Uterus (tissue), 4 donors: ENCODE measurements around the gene TFF3. TPM values are rescaled to one million over a fixed set of nuclear protein-coding genes. Genes with fewer than 3 reads are reported as not detected.

Experiments used
- DNase-seq, 2 donors: peaks; one replicate each; pipeline ENCODE4 v3.0.0-alpha.2; 2019 to 2020
- H3K27ac ChIP-seq, 2 donors: fragments of 200-600 bp; sonication (generic); 1 replicate in 1 of 2; 2 replicates in 1 of 2; pipeline ENCODE4 v1.5.1; 2016 to 2018
- H3K27me3 ChIP-seq, 2 donors: fragments of 200-600 bp; sonication (generic); one replicate each; pipeline ENCODE4 v1.5.1; 2018 to 2019; ENCODE audit warnings: control low read depth in 1 of 2
- H3K36me3 ChIP-seq, 2 donors: fragments of 200-600 bp; sonication (generic); one replicate each; pipeline ENCODE4 v1.5.1; 2019; ENCODE audit warnings: control low read depth in 1 of 2
- H3K4me1 ChIP-seq, 2 donors: fragments of 200-600 bp; sonication (generic); one replicate each; pipeline ENCODE4 v1.5.1; 2018 to 2019; ENCODE audit warnings: control low read depth in 1 of 2
- H3K4me3 ChIP-seq, 2 donors: fragments of 200-600 bp; sonication (generic); 1 replicate in 1 of 2; 2 replicates in 1 of 2; pipeline ENCODE4 v1.5.1; 2018 to 2019; ENCODE audit warnings: mild to moderate bottlenecking in 1 of 2
- H3K9me3 ChIP-seq, 2 donors: fragments of 200-600 bp; sonication (generic); one replicate each; pipeline ENCODE4 v1.5.1; 2019; ENCODE audit warnings: control low read depth in 1 of 2
- CTCF ChIP-seq, 4 experiments: fragments of 200-600 bp in 2 of 4; fragments of 450-650 bp in 2 of 4; sonication (generic) in 2 of 4; IDR thresholded peaks; one replicate each; pipeline ENCODE4 v1.5.1; 2016 to 2019; ENCODE audit warnings: antibody characterized with exemption in 4 of 4, mild to moderate bottlenecking in 2 of 4, moderate library complexity in 1 of 4
- POLR2A ChIP-seq, 2 donors: fragments of 450-650 bp; IDR thresholded peaks; one replicate each; pipeline ENCODE4 v1.6.1; 2016; ENCODE audit warnings: antibody characterized with exemption in 2 of 2, mild to moderate bottlenecking in 1 of 2, moderate library complexity in 1 of 2
- intact Hi-C: fragments of 100-400 bp; cut with DNase I; formaldehyde crosslinking; loops from one replicate; pipeline ENCODE4 v1.15.1; 2023; ENCODE audit warnings: low total_unique reads
- total RNA-seq, 4 donors: library from RNA; depleted of rRNA in 3 of 4; stranded (reverse); fragments of >200 nt in 3 of 4; gene quantifications; one replicate each; pipeline versions ENCODE4 v1.1.0 to v1.2.4, GENCODE V29; 2014 to 2023
- donor health status: DM: yes; HTN: yes; CAD: no.

The TFF3 gene
- total RNA-seq, 4 donors from 2014 or later: 1.4 to 49.7 (median 24.2) TPM

GRCh38 chr21:42317341-42317741 is 2.1 kb upstream of the TFF3 start:
- DNase-seq: peak in 1 of 2 donors; percentile 3
- Histone ChIP-seq H3K4me1 (no peaks in the 10 kb centered on the region), H3K4me3 (no peak overlapping the region), H3K9me3 (no peaks in the 10 kb centered on the region), H3K27ac (no peak overlapping the region), H3K36me3 (no peaks in the 10 kb centered on the region), H3K27me3 (no peaks in the 10 kb centered on the region)
- TF ChIP-seq POLR2A (IDR thresholded peaks at IDR 0.05): no peak
- TF ChIP-seq CTCF (IDR thresholded peaks at IDR 0.05): no peak
- intact Hi-C loops: no loop called here

- no peak overlapping the region for H3K27ac ChIP-seq
- no peak for TF ChIP-seq POLR2A (IDR thresholded peaks at IDR 0.05)
- no peak for TF ChIP-seq CTCF (IDR thresholded peaks at IDR 0.05)
- no peaks in the 10 kb centered on the region for H3K9me3 ChIP-seq
- H3K4me3 ChIP-seq: no peak overlapping the region
- no peaks in the 10 kb centered on the region for H3K4me1 ChIP-seq
- H3K36me3 ChIP-seq: no peaks in the 10 kb centered on the region
- H3K27me3 ChIP-seq: no peaks in the 10 kb centered on the region
- DNase-seq: peak in 1 of 2 donors; percentile 6
- intact Hi-C loops: no loop called here
These were observed 1.7 kb upstream of the TFF3 start for GRCh38 chr21:42316891-42317290.

GRCh38 chr21:42314616-42315295 is 453 bp downstream of the TFF3 start:
- Histone ChIP-seq H3K4me3 (no peak overlapping the region), H3K27ac (no peak overlapping the region), H3K36me3 (no peaks in the 10 kb centered on the region), H3K9me3 (no peaks in the 10 kb centered on the region), H3K4me1 (peaks cover 0 to 2% of the 10 kb centered on the region in 2 donors), H3K27me3 (no peaks in the 10 kb centered on the region)
- intact Hi-C loops: no loop called here
- DNase-seq: peak in 1 of 2 donors; percentile 1
- no peak for TF ChIP-seq POLR2A (IDR thresholded peaks at IDR 0.05)
- no peak for TF ChIP-seq CTCF (IDR thresholded peaks at IDR 0.05)

GRCh38 chr21:42313501-42313969 is 1.7 kb downstream of the TFF3 start:
- DNase-seq: no peak
- Histone ChIP-seq H3K27me3 (no peaks in the 10 kb centered on the region), H3K4me3 (no peak overlapping the region), H3K4me1 (peaks cover 0 to 4% of the 10 kb centered on the region in 2 donors), H3K9me3 (no peaks in the 10 kb centered on the region), H3K27ac (no peak overlapping the region), H3K36me3 (no peaks in the 10 kb centered on the region)
- TF ChIP-seq POLR2A (IDR thresholded peaks at IDR 0.05): no peak
- no peak for TF ChIP-seq CTCF (IDR thresholded peaks at IDR 0.05)
- intact Hi-C loops: no loop called here

- Histone ChIP-seq H3K9me3 (no peaks in the 10 kb centered on the region), H3K36me3 (no peaks in the 10 kb centered on the region), H3K4me1 (peaks cover 0 to 4% of the 10 kb centered on the region in 2 donors), H3K27me3 (peaks cover 0 to 6% of the 10 kb centered on the region in 2 donors), H3K4me3 (no peak overlapping the region), H3K27ac (no peak overlapping the region)
- no peak for TF ChIP-seq POLR2A (IDR thresholded peaks at IDR 0.05)
- TF ChIP-seq CTCF (IDR thresholded peaks at IDR 0.05): no peak
- DNase-seq: no peak
- intact Hi-C loops: no loop called here
These were observed 2.5 kb downstream of the TFF3 start for GRCh38 chr21:42312626-42313104.
